NCI-H2171 treated with DMSO at 0.1 percent for 48 hours (cell line): ENCODE results near the gene GALNT9.
"Not testable (repeated sequence)": the region's sequence is repeated elsewhere in the genome, so short reads cannot be mapped to it uniquely, and the experiment has no call there.

Source experiments
- DNase-seq: peaks from one replicate; lab custom pipeline; 2025; lab: John Stamatoyannopoulos, UW

GALNT9 gene

DNA sequence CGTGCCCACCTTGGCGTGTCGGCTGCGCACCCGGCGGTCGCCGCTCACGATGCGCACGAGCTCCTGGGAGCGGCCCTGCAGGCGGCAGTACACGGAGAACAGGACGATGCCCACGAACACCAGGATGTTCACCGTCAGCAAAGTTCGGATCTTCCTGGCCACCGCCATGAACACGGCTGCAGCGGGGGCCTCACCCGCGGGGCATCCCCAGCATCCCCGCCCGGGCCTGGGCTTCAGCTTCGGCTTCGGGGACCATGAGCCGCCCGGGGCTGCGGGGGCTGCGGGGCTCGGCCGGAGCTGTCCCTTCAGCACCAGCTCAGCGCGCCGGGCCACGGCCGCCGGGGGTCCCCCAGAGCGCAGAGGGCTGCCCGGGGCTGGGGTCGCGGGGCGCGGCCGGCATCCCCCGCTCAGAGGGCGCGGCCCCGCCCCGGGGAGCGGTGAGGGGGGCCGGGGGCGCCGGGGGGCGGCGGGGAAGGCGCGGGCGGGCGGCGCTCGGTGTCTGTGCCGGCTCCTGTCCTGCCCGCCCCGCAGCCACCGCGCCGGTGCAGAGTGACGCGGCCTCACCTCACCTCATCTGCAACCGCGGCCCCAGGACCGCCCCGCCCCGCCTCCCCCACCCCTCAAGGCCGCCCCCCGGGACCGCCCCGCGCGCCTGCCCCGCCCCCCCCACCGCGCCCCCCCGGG, at the start of gene GALNT9:
GALNT9 (minus strand) TSS at position 554 of the 684 bp plus-strand sequence; CDS start at position 168, 386 bp downstream.
- no peak for DNase-seq

DNA sequence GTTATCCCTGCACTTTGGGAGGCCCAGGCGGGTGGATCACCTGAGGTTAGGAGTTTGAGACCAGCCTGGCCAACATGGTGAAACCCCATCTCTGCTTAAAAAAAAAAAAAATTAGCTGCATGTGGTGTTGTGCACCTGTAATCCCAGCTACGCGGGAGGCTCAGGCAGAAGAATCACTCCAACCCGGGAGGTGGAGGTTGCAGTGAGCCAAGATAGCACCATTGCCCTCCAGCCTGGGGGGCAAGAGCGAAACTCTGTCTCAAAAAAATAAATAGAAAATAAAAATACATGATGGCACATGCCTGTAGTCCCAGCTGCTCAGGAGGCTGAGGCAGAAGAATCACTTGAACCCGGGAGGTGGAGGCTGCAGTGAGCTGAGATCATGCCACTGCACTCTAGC, 49.7 kb upstream of the GALNT9 start:
- not testable (repeated sequence) for DNase-seq

DNA sequence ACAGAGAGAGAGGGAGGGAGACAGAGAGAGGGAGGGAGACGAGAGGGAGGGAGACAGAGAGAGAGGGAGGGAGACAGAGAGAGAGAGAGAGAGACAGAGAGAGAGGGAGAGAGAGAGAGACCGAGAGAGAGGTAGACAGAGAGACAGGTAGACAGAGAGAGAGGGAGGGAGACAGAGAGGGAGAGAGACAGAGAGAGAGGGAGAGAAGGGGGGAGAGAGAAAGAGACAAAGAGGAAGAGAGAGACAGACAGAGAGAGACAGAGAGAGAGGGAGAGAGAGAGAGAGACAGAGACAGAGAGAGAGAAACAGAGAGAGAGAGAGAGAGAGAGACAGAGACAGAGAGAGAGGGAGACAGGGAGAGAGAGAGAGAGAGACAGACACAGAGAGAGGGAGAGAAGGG, 47.8 kb upstream of the GALNT9 start:
- no peak for DNase-seq

DNA sequence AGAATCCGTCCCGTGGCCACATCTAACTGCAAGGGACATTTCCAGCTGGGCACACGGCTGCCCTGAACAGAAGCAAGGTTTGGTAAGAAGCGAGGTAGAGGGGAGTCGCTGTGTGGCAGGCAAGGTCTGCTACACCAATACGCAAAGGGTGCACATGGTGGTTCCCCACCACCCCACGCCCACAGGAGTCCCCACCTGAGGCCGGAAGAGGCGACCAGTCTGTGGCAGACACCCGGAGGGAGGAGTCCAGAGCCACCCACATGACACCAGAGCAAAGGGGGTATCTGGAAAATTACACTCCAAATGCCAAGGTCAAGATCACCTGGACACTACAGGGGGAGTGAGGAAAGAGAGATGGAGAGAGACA, 47.1 kb upstream of the GALNT9 start:
- no peak for DNase-seq

DNA sequence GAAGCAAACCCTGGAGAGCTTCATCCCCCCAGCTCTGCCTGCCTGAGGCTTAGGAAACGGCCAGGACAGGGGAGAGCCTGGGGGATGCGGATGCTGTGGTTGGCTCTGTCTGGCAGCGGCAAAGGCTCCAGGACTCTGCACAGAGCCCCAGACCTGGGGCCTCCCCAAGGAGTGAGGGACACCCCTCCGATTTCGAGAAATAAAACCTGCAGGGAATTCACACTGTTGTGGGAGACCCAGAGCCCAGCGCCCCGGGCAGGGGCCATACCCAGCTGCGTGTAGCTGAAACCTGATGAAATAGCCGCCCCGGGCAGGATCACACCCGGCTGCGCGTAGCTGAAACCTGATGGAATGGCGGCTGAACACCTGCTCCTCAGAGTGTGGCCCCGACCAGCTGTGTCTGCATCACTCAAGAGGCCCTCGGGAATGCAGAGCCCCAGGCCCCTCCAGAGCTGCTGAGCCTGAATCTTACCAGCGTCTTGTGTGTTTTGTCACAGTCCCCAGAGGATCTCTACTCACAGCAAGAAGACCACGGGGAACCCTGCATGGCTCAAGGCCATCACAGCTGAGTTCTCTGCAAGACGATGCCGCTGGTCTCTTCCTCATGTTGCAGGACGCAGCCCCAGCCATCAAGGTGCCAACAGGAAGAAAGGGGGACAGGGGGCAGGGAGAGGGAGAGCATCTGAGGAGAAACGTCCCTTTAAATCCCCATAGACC, 46.5 kb upstream of the GALNT9 start:
- peak; percentile 13 for DNase-seq

DNA sequence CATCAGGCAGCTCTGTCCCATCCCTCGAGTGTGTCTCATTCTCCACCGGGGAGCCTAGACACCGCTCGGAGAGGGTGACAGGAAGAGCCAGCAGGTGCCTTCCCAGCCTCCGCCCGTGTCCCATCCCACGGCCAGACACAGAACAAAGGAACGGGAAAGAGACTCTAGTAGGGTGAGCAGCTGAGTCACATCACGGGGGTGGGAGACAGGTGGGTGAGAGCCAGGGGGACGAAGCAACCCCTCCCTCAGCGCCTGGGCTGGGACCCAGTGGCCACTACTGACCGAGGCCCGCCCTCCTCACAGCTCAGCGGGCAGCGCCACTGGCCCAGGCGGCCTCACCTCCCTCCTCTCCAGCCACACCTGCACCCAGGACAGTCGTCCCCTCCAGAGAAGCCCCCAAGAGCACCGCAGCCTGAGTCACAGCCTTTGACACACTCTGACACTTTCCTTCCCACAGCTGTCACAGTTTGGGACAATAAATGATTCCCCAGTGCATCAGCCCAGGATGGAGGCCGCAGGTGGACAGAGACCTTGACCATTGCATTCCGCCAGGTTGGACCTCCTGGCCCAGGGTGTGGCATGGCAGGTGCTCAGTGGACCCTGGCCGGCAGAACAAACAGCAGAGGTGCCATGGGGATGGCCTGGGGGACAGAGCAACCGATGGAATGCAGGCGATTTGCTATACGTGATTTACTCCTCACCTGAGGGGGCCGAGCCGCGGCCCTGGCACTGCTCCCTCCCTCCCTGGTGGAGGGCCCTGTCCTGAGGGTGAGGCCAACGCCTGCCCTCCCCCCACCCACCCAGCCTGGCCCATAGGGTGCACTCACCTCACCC, 45.4 kb upstream of the GALNT9 start:
- no peak for DNase-seq

DNA sequence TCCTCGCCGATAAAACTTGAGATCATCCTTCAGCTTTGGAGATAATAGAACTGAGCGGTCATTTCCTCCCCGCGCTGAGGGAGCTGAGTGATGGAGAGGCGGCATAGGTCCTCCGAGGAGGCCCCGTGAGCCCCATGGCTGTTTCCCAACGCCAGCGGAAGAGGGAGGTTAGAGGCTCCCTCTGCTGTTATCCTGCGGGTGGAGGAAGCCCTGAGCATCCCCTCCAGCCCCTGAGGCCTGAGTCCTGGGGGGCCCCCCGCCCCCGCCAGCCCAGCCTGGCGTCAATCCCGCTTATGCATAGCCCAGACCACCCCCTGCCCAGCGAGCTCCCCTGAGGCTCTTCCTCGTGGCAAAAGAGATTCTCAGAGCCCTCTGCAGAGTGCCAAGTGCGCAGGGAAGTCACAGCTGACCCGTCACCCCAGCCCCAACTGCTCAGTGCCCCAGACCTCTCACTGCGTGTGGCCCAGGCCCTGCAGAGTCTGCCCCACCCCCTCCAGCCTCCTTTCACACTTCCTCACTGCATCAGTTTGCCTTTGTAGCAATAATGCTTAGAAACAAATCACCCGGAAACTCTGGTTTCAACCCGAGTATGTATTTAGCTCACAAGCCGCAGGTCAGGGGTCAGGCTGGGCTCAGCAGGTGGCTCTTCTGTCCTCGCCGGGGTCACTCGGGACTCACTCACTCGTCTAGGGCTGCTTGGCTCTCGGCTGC, 44.7 kb upstream of the GALNT9 start:
- DNase-seq, result no peak

DNA sequence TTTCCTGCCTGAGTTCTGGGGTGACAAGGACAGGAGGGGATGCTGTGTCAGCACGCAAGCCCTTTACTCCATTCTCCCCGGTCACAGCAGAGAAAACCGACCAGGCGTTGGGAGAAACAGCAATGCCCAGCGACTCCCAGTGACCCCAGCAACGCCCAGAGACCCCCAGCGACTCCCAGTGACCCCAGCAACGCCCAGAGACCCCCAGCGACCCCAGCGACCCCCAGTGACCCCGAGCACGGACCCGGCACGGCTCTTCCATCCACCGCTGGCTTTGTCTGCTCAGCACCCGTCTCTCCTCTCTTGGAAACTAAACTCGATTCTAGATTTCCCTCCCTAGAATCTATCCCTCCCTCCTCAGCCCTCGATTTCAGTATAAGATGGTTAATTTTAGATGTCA, 38.5 kb upstream of the GALNT9 start:
- DNase-seq, result no peak

DNA sequence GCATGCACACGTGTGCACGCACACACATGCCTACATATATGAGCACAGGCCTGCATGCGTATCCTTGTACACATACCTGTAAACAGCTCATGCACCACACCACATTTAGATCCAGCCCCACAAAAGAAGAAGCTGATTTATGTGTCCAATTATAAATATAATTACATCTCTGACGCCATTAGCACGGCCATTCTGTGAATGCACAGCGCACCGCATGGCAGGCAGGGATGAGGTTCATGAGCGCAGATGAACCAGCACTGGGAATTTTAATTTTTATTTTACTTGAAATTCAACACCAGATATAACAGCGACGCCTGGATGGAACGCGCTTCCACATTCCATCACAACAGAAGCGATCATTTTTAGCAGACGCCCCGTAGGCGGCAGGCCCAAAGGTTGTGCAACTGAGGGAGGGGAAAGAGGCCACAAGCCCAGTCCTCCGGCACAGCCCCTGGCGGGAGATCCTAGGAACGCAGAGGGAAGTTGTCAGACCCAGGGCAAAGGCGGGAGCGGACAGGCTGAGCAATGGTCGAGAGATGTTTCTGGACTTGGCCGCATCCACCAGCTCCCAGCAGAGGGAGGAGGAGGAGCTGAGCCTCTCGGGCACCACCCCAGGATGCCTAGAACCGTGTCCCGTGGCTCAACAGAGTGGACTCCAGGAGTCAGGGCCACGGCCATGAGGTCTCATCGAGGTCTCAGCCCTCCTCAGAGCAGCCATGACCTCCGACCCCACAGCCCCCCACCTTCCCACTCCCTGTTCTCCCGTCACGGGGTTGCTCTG, 37.9 kb upstream of the GALNT9 start:
- no peak for DNase-seq

DNA sequence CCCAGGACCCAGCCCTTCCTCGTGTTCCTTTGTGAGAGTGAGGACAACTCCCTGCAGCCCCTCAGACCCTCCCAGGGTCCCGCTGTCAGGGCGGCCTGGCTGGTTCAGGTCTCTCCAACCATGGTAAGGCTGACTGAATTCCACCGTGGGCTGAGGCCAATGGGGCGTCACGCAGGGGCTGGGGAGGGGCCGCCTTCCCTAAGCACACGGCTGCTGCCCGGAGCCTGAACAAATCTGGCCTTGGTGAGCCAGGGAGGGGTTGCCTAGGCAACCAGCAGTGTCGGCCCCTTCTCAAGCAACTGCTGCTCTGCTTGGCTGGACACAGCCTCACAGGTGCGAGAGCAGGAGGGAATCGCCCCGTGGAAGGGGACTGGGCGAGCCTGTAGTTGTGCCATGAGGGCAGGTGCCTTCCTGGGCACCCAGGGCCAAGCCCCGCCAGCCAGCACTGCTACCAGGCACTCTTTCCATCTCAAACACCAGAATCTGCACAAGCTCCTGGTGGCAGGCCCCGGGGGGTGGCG, 37.0 kb upstream of the GALNT9 start:
- no peak for DNase-seq

DNA sequence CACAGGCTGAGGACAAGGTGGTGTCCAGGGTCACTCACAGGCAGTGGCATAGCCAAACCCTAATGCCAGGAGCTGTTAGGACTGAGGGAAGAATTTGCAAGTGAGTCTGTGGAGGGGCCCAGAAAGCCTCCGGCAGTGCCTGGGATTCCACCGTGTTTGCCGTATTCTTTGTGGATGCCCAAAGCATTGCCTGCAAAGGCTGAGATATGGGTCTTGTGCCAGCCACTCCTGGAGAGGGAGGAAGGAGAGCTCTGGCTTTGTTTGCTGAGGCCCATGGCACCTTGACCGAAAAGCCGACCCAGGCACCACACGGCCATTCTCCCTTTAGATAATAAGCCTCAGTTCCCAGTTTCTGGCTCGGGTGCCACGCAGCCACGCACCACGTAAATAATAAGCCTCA, 35.8 kb upstream of the GALNT9 start:
- no peak for DNase-seq

DNA sequence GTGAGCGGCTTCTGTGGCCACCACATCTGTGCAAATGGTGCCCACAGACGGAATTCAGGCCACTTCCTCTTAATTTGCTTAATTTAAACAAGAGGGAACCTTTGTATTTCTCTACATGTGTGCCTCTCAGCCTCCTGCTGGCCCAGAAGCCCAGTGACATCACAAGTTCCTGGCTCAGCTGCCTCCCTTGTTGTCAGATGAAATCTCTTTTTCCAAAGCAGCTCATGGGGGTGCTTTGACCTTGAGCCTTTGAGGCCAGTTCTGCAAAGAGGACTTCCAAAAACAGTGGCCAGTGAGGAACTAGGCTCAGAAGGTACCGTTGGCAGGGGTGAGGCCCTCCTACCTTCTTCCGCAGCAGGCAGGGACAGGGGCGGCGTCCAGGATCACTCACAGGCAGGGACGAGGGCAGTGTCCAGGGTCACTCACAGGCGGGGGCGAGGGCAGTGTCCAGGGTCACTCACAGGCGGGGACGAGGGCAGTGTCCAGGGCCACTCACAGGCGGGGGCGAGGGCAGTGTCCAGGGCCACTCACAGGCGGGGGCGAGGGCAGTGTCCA, 35.0 kb upstream of the GALNT9 start:
- no peak for DNase-seq

DNA sequence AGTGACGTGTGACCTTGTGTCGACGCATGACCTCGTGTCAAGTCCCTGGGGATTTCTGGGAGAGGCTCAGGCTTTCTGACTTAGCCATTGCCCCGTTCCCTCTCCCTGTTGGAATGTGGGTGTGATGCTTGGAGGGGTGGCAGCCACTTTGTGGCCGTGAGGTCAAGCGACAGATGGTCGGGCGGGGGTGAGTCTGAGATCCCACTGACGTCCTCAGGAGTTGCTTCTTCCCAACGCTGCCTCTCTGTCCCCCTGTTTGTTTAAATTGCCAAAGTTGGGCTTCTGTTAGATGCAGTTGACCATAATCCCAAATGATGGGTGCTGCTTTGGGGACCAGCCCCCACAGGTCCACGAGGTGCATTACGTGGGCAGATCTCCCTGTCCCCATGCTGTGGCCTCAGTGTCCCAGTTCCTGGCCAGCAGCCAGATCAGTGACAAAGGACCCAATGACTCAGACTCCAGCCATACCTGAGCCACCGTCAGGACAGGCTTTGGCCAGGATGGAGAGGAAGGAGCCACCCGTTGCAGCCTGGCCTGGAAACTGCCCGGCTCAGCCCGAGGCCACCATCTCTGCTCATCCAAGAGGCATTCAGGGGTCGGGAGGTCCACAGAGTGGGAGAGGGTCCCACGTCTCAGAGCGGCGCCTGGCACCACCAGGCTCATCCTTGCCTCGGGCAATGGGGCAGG, 34.4 kb upstream of the GALNT9 start:
- DNase-seq, result no peak

DNA sequence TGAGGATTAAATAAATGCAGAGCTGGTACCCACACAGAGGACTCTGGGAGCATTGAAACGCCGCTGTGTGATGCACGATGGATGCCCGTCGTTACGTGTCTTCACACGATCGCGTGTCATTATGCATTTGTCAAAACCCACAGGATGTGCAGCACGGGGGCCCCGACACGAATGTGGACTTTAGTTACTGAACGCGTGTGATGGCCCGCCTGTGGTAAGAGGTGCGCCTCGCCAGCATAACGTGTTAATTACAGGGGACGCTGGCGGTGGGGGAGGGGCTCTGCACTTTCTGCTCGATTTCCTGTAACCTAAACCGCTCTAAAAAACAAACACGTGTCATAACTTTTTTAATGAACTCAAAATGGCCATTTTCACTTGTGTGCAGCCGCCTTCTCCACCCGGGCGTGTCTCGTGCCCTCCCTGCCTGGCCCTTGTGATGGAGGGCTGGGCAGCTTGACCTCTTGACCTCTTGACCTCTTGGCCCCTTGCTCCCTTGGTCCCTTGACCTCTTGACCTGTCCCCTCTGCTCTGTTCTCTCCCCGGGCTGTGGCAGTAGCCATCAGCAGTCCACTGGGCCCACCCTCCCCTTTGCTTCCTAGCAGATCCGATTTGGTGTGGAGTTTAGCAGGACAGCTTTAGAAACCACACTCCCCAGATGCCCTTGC, 33.7 kb upstream of the GALNT9 start:
- DNase-seq, result no peak

DNA sequence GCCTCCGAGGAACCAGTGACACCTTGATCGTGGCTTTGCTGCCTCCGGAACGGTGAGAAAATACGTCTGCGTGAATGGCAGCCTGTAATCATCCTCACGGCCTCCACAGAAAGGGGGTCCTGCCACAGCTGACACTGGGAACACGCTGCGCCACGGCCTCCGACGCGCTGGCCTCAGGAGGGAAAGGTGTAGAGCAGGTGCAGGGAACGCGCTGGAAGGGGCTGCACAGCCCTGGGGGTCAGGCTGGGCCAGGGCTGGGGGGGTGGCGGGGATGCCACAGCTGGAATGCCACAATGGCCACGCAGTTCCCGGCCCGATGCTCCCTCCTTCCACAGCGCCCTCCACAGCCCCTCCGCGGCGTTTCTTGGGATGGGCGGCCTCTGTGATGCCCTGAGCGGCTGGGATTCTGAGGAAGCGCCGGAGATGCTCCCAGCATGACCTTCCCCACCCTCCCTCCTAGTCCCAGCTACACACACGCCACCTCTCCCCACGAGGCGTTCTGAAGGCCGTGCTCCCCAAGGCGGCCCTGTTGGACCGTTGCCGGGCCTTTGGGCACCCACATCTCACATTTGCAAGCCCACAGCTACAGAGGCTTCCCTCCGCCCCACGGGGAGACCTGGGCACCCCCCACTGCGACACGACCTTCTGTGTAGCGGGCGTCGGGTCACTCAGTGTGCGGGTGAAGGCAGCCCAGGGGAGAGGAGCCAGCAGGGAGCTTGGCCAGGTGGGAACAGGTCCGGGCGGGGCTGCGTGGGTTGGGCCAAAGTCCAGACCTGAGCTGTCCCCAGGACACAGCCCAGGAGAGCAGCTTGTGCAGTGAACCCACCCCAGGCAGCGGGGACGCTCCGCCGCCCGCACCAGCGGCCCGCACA, 31.8 kb upstream of the GALNT9 start:
- DNase-seq, result no peak

DNA sequence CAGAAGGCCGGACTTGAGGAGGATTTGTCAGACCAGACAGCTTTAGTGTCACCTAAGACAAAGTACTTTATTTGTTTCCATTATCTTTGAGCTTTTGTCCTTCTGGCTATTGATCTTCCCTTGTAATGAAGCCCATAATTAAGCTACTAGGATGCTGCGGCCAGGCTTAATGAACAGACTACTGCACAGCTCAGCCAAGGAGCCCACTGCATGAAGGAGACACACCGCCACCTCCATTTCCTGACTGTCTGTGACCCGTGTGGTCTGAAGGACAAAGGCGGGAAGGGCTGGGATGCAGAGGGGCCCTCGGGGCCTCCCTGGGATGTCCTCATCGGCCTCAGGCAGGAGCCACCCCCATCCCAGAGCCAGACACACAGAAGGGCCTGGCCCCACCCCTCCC, 31.0 kb upstream of the GALNT9 start:
- no peak for DNase-seq

DNA sequence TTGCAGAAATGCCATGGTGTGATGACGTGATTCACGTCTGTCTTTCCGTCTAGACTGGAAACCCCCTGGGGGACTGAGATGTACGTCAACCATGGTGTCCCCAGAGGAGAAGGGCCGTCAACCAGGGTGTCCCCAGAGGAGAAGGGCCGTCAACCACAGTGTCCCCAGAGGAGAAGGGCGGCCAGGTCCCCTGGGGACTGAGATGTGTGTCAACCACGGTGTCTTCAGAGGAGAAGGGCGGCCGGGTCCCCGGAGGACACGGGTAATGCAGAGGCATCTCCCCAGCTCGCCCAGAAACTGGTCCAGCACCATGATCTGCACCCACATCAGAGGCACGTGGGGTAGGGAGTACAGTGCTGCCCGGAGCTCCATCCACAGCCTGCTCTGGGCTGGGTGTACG, 30.6 kb upstream of the GALNT9 start:
- no peak for DNase-seq

DNA sequence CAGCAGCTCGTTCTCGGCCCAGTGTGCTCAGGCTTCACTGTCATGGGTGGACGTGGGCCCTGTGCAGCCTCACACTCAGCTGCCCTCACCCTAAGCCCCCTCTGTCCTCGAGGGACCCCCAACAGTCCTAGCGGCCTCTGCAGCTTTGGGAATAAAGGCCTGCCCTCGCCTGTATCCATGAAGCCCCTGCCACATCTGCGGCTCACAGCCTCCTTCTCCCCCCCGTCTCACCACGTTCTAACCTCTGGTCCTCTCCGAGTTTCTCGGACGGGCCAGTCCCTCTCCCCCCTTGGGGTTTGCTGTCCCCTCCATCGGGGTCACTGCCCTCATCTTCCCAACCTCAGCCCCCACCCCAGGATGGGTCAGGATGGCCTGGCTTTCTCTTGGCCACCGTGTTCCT, 30.2 kb upstream of the GALNT9 start:
- DNase-seq, result no peak
